ENCODE results near the gene SPATA21. TPM values are rescaled to one million over a fixed set of nuclear protein-coding genes. Genes with fewer than 3 reads are reported as not detected.
"Not testable (repeated sequence)": the region's sequence is repeated elsewhere in the genome, so short reads cannot be mapped to it uniquely, and the experiment has no call there.

SPATA21 gene
- total RNA-seq: not detected
- under 1 TPM; 0.14 to 0.46 (median 0.25) TPM for polyA plus RNA-seq (ENCODE audit: insufficient read length in 6 of 6)
- long read RNA-seq, donor 1: 0 reads
- long read RNA-seq, donor 2: 0 reads
- long read RNA-seq, donor 3: 0 reads
- long read RNA-seq, donor 4: 0 reads
- long read RNA-seq, donor 5: 0 reads
- long read RNA-seq, donor 6, partial matches to known transcripts: 30 of 81 reads
- long read RNA-seq, donor 6, other reads (novel, unspliced or antisense): 51 of 81 reads
- long read RNA-seq, donor 7, partial matches to known transcripts: 79 of 79 reads
- long read RNA-seq, donor 7, other reads (novel, unspliced or antisense): 0 of 79 reads
- long read RNA-seq, donor 8: 0 reads
- long read RNA-seq, donor 9: 0 reads
- long read RNA-seq, donor 10: 0 reads
- long read RNA-seq, donor 11: 0 reads
- long read RNA-seq, donor 12: 0 reads

GRCh38 chr1:16436946-16437474 lies at the start of gene SPATA21:
Gene SPATA21, minus strand, starts transcription at chr1:16437424. Its CDS starts 6,053 bp downstream, at chr1:16431371.
- H3K4me1 ChIP-seq: peaks cover 2 to 19% of the 10 kb centered on the region in 2 donors
- no peaks in the 10 kb centered on the region for H3K36me3 ChIP-seq
- H3K27ac ChIP-seq: no peak within 1 kb of the TSS
- intact Hi-C loops (cut with DNase I): no loop called here
- H3K4me3 ChIP-seq: no peak within 1 kb of the TSS
- TF ChIP-seq CTCF (IDR thresholded peaks at IDR 0.05): no peak
- DNase-seq: no peak
- H3K27me3 ChIP-seq: no peaks in the 10 kb centered on the region
- ATAC-seq: no peak
- H3K9me3 ChIP-seq: no peaks in the 10 kb centered on the region

GRCh38 chr1:16487011-16487410 lies 49.8 kb upstream of the SPATA21 start:
- peaks cover 0 to 59% of the 10 kb centered on the region in 2 donors for H3K36me3 ChIP-seq
- H3K4me3 ChIP-seq; intact Hi-C loops (cut with DNase I); H3K27ac ChIP-seq; ATAC-seq; H3K9me3 ChIP-seq; DNase-seq; H3K4me1 ChIP-seq; H3K27me3 ChIP-seq: not testable (repeated sequence)

- ATAC-seq; H3K4me1 ChIP-seq; H3K9me3 ChIP-seq; H3K27me3 ChIP-seq; H3K27ac ChIP-seq; DNase-seq; intact Hi-C loops (cut with DNase I); H3K4me3 ChIP-seq: not testable (repeated sequence)
- H3K36me3 ChIP-seq: peaks cover 0 to 66% of the 10 kb centered on the region in 2 donors
Observed at GRCh38 chr1:16486316-16486715, 49.1 kb upstream of the SPATA21 start.

- DNase-seq (no peak), ATAC-seq (no peak)
- no peak for TF ChIP-seq CTCF (IDR thresholded peaks at IDR 0.05)
- Histone ChIP-seq H3K36me3 (peaks cover 0 to 79% of the 10 kb centered on the region in 2 donors), H3K4me1 (no peaks in the 10 kb centered on the region), H3K27me3 (no peaks in the 10 kb centered on the region), H3K9me3 (no peaks in the 10 kb centered on the region), H3K27ac (no peak overlapping the region), H3K4me3 (no peak overlapping the region)
- intact Hi-C loops (cut with DNase I): no loop called here
Observed at GRCh38 chr1:16484931-16485330, 47.7 kb upstream of the SPATA21 start.

- Histone ChIP-seq H3K27me3 (no peaks in the 10 kb centered on the region), H3K4me1 (no peaks in the 10 kb centered on the region), H3K9me3 (no peaks in the 10 kb centered on the region), H3K27ac (no peak overlapping the region), H3K4me3 (no peak overlapping the region), H3K36me3 (peaks cover 0 to 78% of the 10 kb centered on the region in 2 donors)
- intact Hi-C loops (cut with DNase I): no loop called here
- ATAC-seq: no peak
- TF ChIP-seq CTCF (IDR thresholded peaks at IDR 0.05): no peak
- DNase-seq: no peak
Observed at GRCh38 chr1:16484501-16484835, 47.2 kb upstream of the SPATA21 start.

GRCh38 chr1:16483639-16484500 lies 46.6 kb upstream of the SPATA21 start:
- H3K27ac ChIP-seq; H3K27me3 ChIP-seq; H3K9me3 ChIP-seq; ATAC-seq; DNase-seq; intact Hi-C loops (cut with DNase I); H3K4me1 ChIP-seq; H3K4me3 ChIP-seq: not testable (repeated sequence)
- peaks cover 0 to 74% of the 10 kb centered on the region in 2 donors for H3K36me3 ChIP-seq

GRCh38 chr1:16483146-16483545 lies 45.9 kb upstream of the SPATA21 start:
- H3K4me1 ChIP-seq; DNase-seq; H3K4me3 ChIP-seq; ATAC-seq; H3K27ac ChIP-seq; H3K27me3 ChIP-seq; H3K9me3 ChIP-seq; intact Hi-C loops (cut with DNase I): not testable (repeated sequence)
- H3K36me3 ChIP-seq: peaks cover 0 to 80% of the 10 kb centered on the region in 2 donors
